ENCODE results near the gene CLBA1. TPM values are rescaled to one million over a fixed set of nuclear protein-coding genes. Genes with fewer than 3 reads are reported as not detected.

CLBA1 gene
- total and polyA plus RNA-seq, 2 donors from 2014 or later, result 13.2 to 22.6 TPM

- no peak for FAIRE-seq
- no peak for DNase-seq
These were observed 21.0 kb upstream of the CLBA1 start for GRCh38 chr14:104964546-104964945.

GRCh38 chr14:104965561-104966231 lies 19.9 kb upstream of the CLBA1 start:
- DNase-seq, result peak in 1 of 5 donors; percentile 71
- H3K27me3 ChIP-seq (ENCODE audit: control insufficient read depth, insufficient read depth, low read length), result no peaks in the 10 kb centered on the region
- no peak overlapping the region for H3K4me3 ChIP-seq (ENCODE audit: low read length in 3 of 3)
- no peak overlapping the region for H3K9ac ChIP-seq (ENCODE audit: low read length in 3 of 3)
- H3K4me1 ChIP-seq (ENCODE audit: control insufficient read depth in 2 of 3, insufficient read depth in 2 of 3, low read depth in 1 of 3, low read length in 3 of 3), result peaks cover 0 to 14% (median 0%) of the 10 kb centered on the region in 3 donors
- H3K27ac ChIP-seq (ENCODE audit: low read depth in 2 of 2, low read length in 2 of 2), result no peak overlapping the region
- H3K9me3 ChIP-seq (ENCODE audit: control insufficient read depth in 2 of 3, insufficient read depth in 1 of 3, low read length in 3 of 3), result no peaks in the 10 kb centered on the region
- no peaks in the 10 kb centered on the region for H3K36me3 ChIP-seq (ENCODE audit: control insufficient read depth in 2 of 3, insufficient read depth in 3 of 3, low read length in 3 of 3)
- FAIRE-seq, result no peak
- TF ChIP-seq CTCF (IDR thresholded peaks at IDR 0.05; ENCODE audit: borderline replicate concordance, extremely low read depth, insufficient read depth), result no peak
- intact Hi-C loops (cut with DNase I), result no loop called here

More at GRCh38 chr14:104964546-104964945, 21.0 kb upstream of the CLBA1 start:
- H3K9ac ChIP-seq (ENCODE audit: low read length in 3 of 3), result no peak overlapping the region
- intact Hi-C loops (cut with DNase I), result no loop called here
- no peaks in the 10 kb centered on the region for H3K27me3 ChIP-seq (ENCODE audit: control insufficient read depth, insufficient read depth, low read length)
- no peaks in the 10 kb centered on the region for H3K9me3 ChIP-seq (ENCODE audit: control insufficient read depth in 2 of 3, insufficient read depth in 1 of 3, low read length in 3 of 3)
- H3K27ac ChIP-seq (ENCODE audit: low read depth in 2 of 2, low read length in 2 of 2), result no peak overlapping the region
- H3K36me3 ChIP-seq (ENCODE audit: control insufficient read depth in 2 of 3, insufficient read depth in 3 of 3, low read length in 3 of 3), result no peaks in the 10 kb centered on the region
- peaks cover 0 to 14% (median 0%) of the 10 kb centered on the region in 3 donors for H3K4me1 ChIP-seq (ENCODE audit: control insufficient read depth in 2 of 3, insufficient read depth in 2 of 3, low read depth in 1 of 3, low read length in 3 of 3)
- no peak for TF ChIP-seq CTCF (IDR thresholded peaks at IDR 0.05; ENCODE audit: borderline replicate concordance, extremely low read depth, insufficient read depth)
- no peak overlapping the region for H3K4me3 ChIP-seq (ENCODE audit: low read length in 3 of 3)

- TF ChIP-seq CTCF (IDR thresholded peaks at IDR 0.05; ENCODE audit: borderline replicate concordance, extremely low read depth, insufficient read depth), result no peak
- DNase-seq (peak in 1 of 5 donors; percentile 68), FAIRE-seq (no peak)
- Histone ChIP-seq H3K36me3 (ENCODE audit: control insufficient read depth in 2 of 3, insufficient read depth in 3 of 3, low read length in 3 of 3) (no peaks in the 10 kb centered on the region), H3K4me3 (ENCODE audit: low read length in 3 of 3) (no peak overlapping the region), H3K27me3 (ENCODE audit: control insufficient read depth, insufficient read depth, low read length) (no peaks in the 10 kb centered on the region), H3K9ac (ENCODE audit: low read length in 3 of 3) (no peak overlapping the region), H3K9me3 (ENCODE audit: control insufficient read depth in 2 of 3, insufficient read depth in 1 of 3, low read length in 3 of 3) (no peaks in the 10 kb centered on the region), H3K4me1 (ENCODE audit: control insufficient read depth in 2 of 3, insufficient read depth in 2 of 3, low read depth in 1 of 3, low read length in 3 of 3) (peaks cover 0 to 14% (median 0%) of the 10 kb centered on the region in 3 donors), H3K27ac (ENCODE audit: low read depth in 2 of 2, low read length in 2 of 2) (no peak overlapping the region)
- intact Hi-C loops (cut with DNase I), result no loop called here
These were observed 19.2 kb upstream of the CLBA1 start for GRCh38 chr14:104966261-104966865.
